T-helper 2 cell treated with Interferon-gamma antibody and Interleukin-4, amounts not matched to agents 5 μg/mL and 100 μg/mL, for 36 hours (primary cell): ENCODE data around the gene MIA.
"Not testable (repeated sequence)": the region's sequence is repeated elsewhere in the genome, so short reads cannot be mapped to it uniquely, and the experiment has no call there.

Experiments used
- DNase-seq: peaks from one replicate; pipeline ENCODE4 v3.0.0; 2021; ENCODE audit warnings: low spot score
- H3K27ac Mint-ChIP-seq: one replicate; pipeline ENCODE4 v1.8.0; 2021; ENCODE audit warnings: mild to moderate bottlenecking, mixed read lengths
- H3K27me3 Mint-ChIP-seq: one replicate; pipeline ENCODE4 v1.8.0; 2021; ENCODE audit warnings: low read depth, mixed read lengths
- H3K36me3 Mint-ChIP-seq: one replicate; pipeline ENCODE4 v1.8.0; 2021; ENCODE audit warnings: low read depth, mixed read lengths
- H3K4me1 Mint-ChIP-seq: one replicate; pipeline ENCODE4 v1.8.0; 2021; ENCODE audit warnings: low read depth, mixed read lengths
- H3K4me3 Mint-ChIP-seq: one replicate; pipeline ENCODE4 v1.8.0; 2022; ENCODE audit warnings: mild to moderate bottlenecking, moderate library complexity, mixed read lengths
- H3K9me3 Mint-ChIP-seq: one replicate; pipeline ENCODE4 v1.8.0; 2021; ENCODE audit warnings: mixed read lengths

MIA gene

DNA sequence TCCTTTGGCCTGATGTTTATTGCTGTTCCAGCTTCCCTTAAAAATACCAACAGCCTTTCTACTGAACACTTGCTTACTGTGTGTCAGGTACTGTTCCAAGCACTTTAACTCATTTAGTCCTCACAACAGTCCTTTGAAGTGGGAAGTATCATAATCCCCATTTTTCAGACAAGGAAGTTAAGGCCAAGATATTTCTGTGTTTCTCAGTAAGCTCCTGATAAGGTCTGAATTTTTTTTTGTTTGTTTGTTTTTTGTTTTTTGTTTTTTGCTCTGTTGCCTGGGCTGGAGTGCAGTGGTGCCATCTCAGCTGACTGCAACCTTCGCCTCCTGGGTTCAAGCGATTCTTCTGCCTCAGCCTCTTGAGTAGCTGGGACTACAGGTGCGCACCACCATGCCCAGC lies 16.8 kb upstream of the MIA start:
- H3K9me3 Mint-ChIP-seq = no peaks in the 10 kb centered on the region
- peaks cover 80% of the 10 kb centered on the region for H3K36me3 Mint-ChIP-seq
- H3K4me1 Mint-ChIP-seq = peaks cover 37% of the 10 kb centered on the region
- H3K27me3 Mint-ChIP-seq = no peaks in the 10 kb centered on the region
- peak overlapping the region; percentile 31 for H3K27ac Mint-ChIP-seq
- DNase-seq = no peak
- no peak overlapping the region for H3K4me3 Mint-ChIP-seq

- DNase-seq = no peak
- no peak overlapping the region for H3K4me3 Mint-ChIP-seq
- H3K4me1 Mint-ChIP-seq = peaks cover 41% of the 10 kb centered on the region
- H3K27me3 Mint-ChIP-seq = no peaks in the 10 kb centered on the region
- H3K27ac Mint-ChIP-seq = no peak overlapping the region
- H3K36me3 Mint-ChIP-seq = peaks cover 85% of the 10 kb centered on the region
- H3K9me3 Mint-ChIP-seq = no peaks in the 10 kb centered on the region
Observed at GRCh38 chr19:40759352-40759751, 16.0 kb upstream of the MIA start.

- DNase-seq = no peak
- Mint-ChIP-seq H3K4me3 (no peak overlapping the region), H3K4me1 (peaks cover 26% of the 10 kb centered on the region), H3K27ac (no peak overlapping the region), H3K27me3 (no peaks in the 10 kb centered on the region), H3K36me3 (peaks cover 78% of the 10 kb centered on the region), H3K9me3 (no peaks in the 10 kb centered on the region)
Observed at GRCh38 chr19:40762754-40763470, 12.4 kb upstream of the MIA start.

- no peaks in the 10 kb centered on the region for H3K9me3 Mint-ChIP-seq
- no peak for DNase-seq
- H3K4me1 Mint-ChIP-seq = peaks cover 22% of the 10 kb centered on the region
- peaks cover 72% of the 10 kb centered on the region for H3K36me3 Mint-ChIP-seq
- no peak overlapping the region for H3K27ac Mint-ChIP-seq
- H3K4me3 Mint-ChIP-seq = no peak overlapping the region
- H3K27me3 Mint-ChIP-seq = no peaks in the 10 kb centered on the region
Observed at GRCh38 chr19:40763526-40763925, 11.8 kb upstream of the MIA start.

DNA sequence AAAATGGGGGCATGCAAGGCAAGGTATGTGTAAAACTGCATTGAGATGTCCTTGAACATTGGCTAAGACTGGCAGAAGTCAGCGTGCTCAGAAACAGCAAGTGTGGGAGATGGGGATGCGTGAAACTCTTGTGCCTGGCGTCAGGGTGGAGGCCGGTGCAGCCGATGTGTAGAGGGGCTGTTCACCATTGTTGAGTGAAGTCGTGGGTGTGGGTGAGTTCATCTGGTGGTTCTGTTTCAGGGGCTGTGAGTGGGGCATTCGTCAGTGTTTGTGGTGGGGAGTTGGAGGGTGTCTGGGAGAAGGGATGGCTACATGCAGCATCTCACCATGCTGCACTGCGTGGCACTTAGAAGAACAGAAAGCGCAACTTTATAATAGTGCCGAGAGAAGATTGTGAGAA lies 11.4 kb upstream of the MIA start:
- DNase-seq = no peak
- Mint-ChIP-seq H3K36me3 (peaks cover 72% of the 10 kb centered on the region), H3K4me1 (peaks cover 22% of the 10 kb centered on the region), H3K9me3 (no peaks in the 10 kb centered on the region), H3K4me3 (no peak overlapping the region), H3K27me3 (no peaks in the 10 kb centered on the region), H3K27ac (no peak overlapping the region)

DNA sequence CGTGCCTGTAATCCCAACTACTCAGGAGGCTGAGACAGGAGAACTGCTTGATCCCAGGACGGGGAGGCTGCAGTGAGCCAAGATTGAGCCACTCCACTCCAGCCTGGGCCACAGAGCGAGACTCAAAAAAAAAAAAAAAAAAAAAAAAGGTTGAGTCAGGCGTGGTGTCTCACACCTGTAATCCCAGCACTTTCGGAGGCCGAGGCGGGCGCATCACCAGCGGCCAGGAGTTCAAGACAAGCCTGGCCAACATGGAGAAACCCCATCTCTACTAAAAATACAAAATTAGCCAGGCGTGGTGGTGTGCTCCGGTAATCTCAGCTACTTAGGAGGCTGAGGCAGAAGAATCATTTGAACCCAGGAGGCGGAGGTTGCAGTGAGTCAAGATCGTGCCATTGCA lies 8.9 kb upstream of the MIA start:
- not testable (repeated sequence) for H3K4me3 Mint-ChIP-seq, DNase-seq, H3K27me3 Mint-ChIP-seq, H3K9me3 Mint-ChIP-seq, H3K27ac Mint-ChIP-seq
- Mint-ChIP-seq H3K4me1 (peaks cover 25% of the 10 kb centered on the region), H3K36me3 (peaks cover 68% of the 10 kb centered on the region)

- H3K4me1 Mint-ChIP-seq = peaks cover 19% of the 10 kb centered on the region
- no peak overlapping the region for H3K4me3 Mint-ChIP-seq
- peaks cover 4% of the 10 kb centered on the region for H3K9me3 Mint-ChIP-seq
- no peak overlapping the region for H3K27ac Mint-ChIP-seq
- DNase-seq = no peak
- peaks cover 51% of the 10 kb centered on the region for H3K36me3 Mint-ChIP-seq
- no peaks in the 10 kb centered on the region for H3K27me3 Mint-ChIP-seq
Observed at GRCh38 chr19:40768869-40769268, 6.5 kb upstream of the MIA start.

DNA sequence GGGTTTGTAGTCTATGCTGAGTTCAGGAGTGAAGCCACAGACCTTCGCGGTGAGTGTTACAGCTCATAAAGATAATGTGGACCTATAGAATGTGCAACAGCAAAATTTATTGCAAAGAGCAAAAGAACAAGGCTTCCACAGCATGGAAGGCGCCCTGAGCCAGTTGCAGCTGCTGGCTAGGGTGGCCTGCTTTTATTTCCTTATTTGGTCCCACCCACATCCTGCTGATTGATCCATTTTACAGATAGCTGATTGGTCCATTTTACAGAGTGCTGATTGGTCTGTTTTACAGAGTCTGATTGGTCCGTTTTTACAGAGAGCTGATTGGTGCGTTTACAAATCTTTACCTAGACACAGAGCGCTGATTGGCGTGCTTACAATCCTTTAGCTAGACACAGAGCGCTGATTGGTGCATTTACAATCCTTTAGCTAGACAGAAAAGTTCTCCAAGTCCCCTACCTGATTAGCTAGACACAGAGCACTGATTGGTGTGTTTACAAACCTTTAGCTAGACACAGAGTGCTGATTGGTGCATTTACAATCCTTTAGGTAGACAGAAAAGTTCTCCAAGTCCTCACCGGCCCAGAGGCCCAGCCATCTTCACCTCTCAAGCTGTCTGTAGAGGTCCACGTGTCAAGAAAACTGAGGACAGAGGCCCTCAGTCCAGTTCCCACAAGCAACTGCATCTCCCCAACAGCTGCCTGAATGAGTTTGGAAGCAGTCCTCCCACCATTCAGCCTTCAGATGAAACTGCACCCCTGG lies 4.0 kb upstream of the MIA start:
- H3K36me3 Mint-ChIP-seq = peaks cover 34% of the 10 kb centered on the region
- not testable (repeated sequence) for H3K27ac Mint-ChIP-seq, H3K4me3 Mint-ChIP-seq, H3K27me3 Mint-ChIP-seq, H3K9me3 Mint-ChIP-seq, DNase-seq
- peaks cover 12% of the 10 kb centered on the region for H3K4me1 Mint-ChIP-seq

GRCh38 chr19:40775632-40776022 lies 306 bp downstream of the MIA start:
- peaks cover 4% of the 10 kb centered on the region for H3K9me3 Mint-ChIP-seq
- H3K27me3 Mint-ChIP-seq = no peaks in the 10 kb centered on the region
- H3K4me1 Mint-ChIP-seq = peaks cover 39% of the 10 kb centered on the region
- peak overlapping the region; percentile 36 for H3K4me3 Mint-ChIP-seq
- no peak for DNase-seq
- peak overlapping the region; percentile 78 for H3K27ac Mint-ChIP-seq
- peaks cover 31% of the 10 kb centered on the region for H3K36me3 Mint-ChIP-seq

DNA sequence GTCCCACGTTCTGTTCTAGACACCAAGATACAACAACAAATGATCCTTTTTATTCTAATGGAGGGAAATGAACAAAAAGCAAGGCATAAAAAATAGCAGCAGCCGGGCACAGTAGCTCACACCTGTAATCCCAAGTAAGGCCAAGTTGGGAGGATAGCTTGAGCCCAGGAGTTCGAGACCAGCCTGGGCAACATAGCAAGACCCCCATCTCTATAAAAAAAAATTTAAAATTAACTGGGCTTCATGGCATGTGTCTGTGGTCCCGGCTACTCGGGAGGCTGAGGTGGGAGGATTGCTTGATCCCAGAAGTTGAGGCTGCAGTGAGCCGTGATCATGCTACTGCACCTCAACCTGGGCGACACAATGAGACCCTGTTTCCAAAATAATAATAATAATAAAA lies 1.0 kb downstream of the MIA start:
- H3K27ac Mint-ChIP-seq = peak overlapping the region; percentile 8
- no peaks in the 10 kb centered on the region for H3K9me3 Mint-ChIP-seq
- H3K27me3 Mint-ChIP-seq = no peaks in the 10 kb centered on the region
- no peak for DNase-seq
- H3K36me3 Mint-ChIP-seq = peaks cover 28% of the 10 kb centered on the region
- peak overlapping the region; percentile 97 for H3K4me3 Mint-ChIP-seq
- H3K4me1 Mint-ChIP-seq = peaks cover 37% of the 10 kb centered on the region

DNA sequence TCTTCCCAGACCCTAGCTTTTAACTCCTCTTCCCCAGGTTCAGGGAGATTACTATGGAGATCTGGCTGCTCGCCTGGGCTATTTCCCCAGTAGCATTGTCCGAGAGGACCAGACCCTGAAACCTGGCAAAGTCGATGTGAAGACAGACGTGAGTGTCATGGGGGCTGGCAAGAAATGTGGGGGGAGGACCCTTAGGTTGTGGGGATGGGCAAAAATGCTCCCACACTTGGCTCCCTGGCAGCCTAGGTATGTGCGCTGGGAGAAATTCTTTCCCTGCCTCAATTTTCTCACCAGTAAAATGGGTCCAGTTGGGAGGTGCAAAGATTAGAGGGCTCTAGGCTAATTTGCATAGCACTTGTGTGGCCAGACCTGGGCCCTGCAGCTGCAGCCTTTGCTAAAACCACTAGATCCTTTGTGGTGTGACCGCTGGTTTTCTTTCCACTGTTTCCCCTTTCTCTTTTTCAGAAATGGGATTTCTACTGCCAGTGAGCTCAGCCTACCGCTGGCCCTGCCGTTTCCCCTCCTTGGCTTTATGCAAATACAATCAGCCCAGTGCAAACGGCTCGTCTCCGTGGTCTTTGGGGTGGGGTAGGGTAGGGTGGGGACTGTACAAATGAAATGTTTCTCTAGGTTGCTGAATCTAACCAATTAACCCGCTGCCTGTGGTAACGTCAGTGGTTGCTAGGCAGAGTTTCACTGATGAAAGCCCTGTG lies 1.8 kb downstream of the MIA start:
- peaks cover 35% of the 10 kb centered on the region for H3K4me1 Mint-ChIP-seq
- H3K9me3 Mint-ChIP-seq = no peaks in the 10 kb centered on the region
- peak overlapping the region; percentile 97 for H3K4me3 Mint-ChIP-seq
- peak; percentile 88 for DNase-seq
- peak overlapping the region; percentile 96 for H3K27ac Mint-ChIP-seq
- no peaks in the 10 kb centered on the region for H3K27me3 Mint-ChIP-seq
- H3K36me3 Mint-ChIP-seq = peaks cover 25% of the 10 kb centered on the region

DNA sequence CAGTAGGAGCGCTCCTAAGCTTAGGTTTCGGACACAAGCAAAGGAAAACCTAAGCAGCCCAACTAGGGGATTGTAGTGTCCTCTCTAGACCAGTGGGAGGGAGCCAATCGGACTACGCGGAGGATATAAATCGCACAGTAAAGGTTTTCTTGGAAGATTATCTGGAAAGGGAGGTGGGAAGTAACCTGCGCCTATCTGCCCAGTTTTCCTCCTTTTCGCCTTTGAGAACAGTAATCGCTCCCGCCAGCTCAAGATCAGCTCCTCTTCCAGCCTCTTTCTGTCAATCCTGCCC lies 2.3 kb downstream of the MIA start:
- no peaks in the 10 kb centered on the region for H3K9me3 Mint-ChIP-seq
- no peaks in the 10 kb centered on the region for H3K27me3 Mint-ChIP-seq
- H3K4me3 Mint-ChIP-seq = peak overlapping the region; percentile 97
- peaks cover 35% of the 10 kb centered on the region for H3K4me1 Mint-ChIP-seq
- no peak for DNase-seq
- H3K27ac Mint-ChIP-seq = peak overlapping the region; percentile 96
- H3K36me3 Mint-ChIP-seq = peaks cover 26% of the 10 kb centered on the region

- Mint-ChIP-seq H3K4me1 (peaks cover 35% of the 10 kb centered on the region), H3K4me3 (peak within 1 kb of the TSS; percentile 97)
Observed at GRCh38 chr19:40777937-40778705, 2.8 kb downstream of the MIA start, which contains the start of gene RAB4B. Gene RAB4B, plus strand, starts transcription at chr19:40778247. Its CDS starts 129 bp downstream, at chr19:40778376.

More at GRCh38 chr19:40777937-40778705, 2.8 kb downstream of the MIA start, which contains the start of gene RAB4B:
- Mint-ChIP-seq H3K27me3 (no peaks in the 10 kb centered on the region), H3K27ac (peak within 1 kb of the TSS; percentile 96), H3K36me3 (peaks cover 26% of the 10 kb centered on the region), H3K9me3 (no peaks in the 10 kb centered on the region)
- peak; percentile 100 for DNase-seq
